D721Med (cell line): Measurements from ENCODE around the gene TTLL3.
A peak's percentile ranks its signal among the peaks of the same experiment; 100 is the strongest.

ENCODE experiments used
- DNase-seq: peaks from one replicate; pipeline ENCODE4 v3.0.0; 2011; ENCODE audit warnings: low spot score; ENCODE audit not compliant: insufficient read length
- FAIRE-seq: peaks from 2 replicates; lab custom pipeline; 2011; peaks lifted over from hg19 to GRCh38; lab: Jason Lieb, UNC
- CTCF ChIP-seq: IDR thresholded peaks from 2 replicates; pipeline ENCODE4 v1.5.1; 2012; ENCODE audit warnings: mild to moderate bottlenecking, control low read depth; ENCODE audit not compliant: insufficient read depth; ENCODE audit errors: missing control alignments

Gene TTLL3

GRCh38 chr3:9809615-9810432, at the start of gene TTLL3:
TTLL3 (plus strand) TSS chr3:9810262; CDS start chr3:9810662, 400 bp downstream.
- no peak for TF ChIP-seq CTCF
- peak; percentile 68 for DNase-seq
- FAIRE-seq = no peak

- FAIRE-seq (no peak), DNase-seq (no peak)
- no peak for TF ChIP-seq CTCF
These were observed 49.1 kb upstream of the TTLL3 start for GRCh38 chr3:9760779-9761505.

GRCh38 chr3:9761919-9762318, 48.1 kb upstream of the TTLL3 start:
- DNase-seq (no peak), FAIRE-seq (no peak)
- no peak for TF ChIP-seq CTCF

- no peak for TF ChIP-seq CTCF
- FAIRE-seq = no peak
- DNase-seq = no peak
These were observed 47.2 kb upstream of the TTLL3 start for GRCh38 chr3:9762871-9763270.

- FAIRE-seq (no peak), DNase-seq (no peak)
- TF ChIP-seq CTCF = no peak
These were observed 44.2 kb upstream of the TTLL3 start for GRCh38 chr3:9765865-9766264.

- no peak for FAIRE-seq
- TF ChIP-seq CTCF = no peak
- no peak for DNase-seq
These were observed 42.6 kb upstream of the TTLL3 start for GRCh38 chr3:9767418-9767817.
